Posterior vena cava (tissue), 2 donors: ENCODE results near the gene AP2A2. TPM values are rescaled to one million over a fixed set of nuclear protein-coding genes. Genes with fewer than 3 reads are reported as not detected.
"Not testable (repeated sequence)": the region's sequence is repeated elsewhere in the genome, so short reads cannot be mapped to it uniquely, and the experiment has no call there.

Source experiments
- DNase-seq: peaks from one replicate; pipeline ENCODE4 v3.0.0-alpha.2; 2020; ENCODE audit warnings: low spot score
- intact Hi-C, 2 donors: fragments of 100-400 bp; cut with DNase I; formaldehyde crosslinking; loops; one replicate each; pipeline versions ENCODE4 v1.14.1 to v1.14.2; 2022 to 2023
- total RNA-seq, 2 donors: library from RNA; stranded (reverse); fragmentation: NEBNext Ultra II Directional; extraction: Animal tissue kit (Norgen Biotek cat#: 25700); gene quantifications; one replicate each; pipeline ENCODE4 v1.2.1, GENCODE V29; 2021
- donor health status: DM: yes; HTN: yes; CAD: no.
- donor health status: DM: yes; HTN: yes; CAD: no.

AP2A2 gene
- total RNA-seq, 2 donors from 2014 or later, result 83.5 to 117 TPM

GRCh38 chr11:944711-945470 lies 19.2 kb downstream of the AP2A2 start:
- DNase-seq, result no peak
- intact Hi-C loops, result no loop called here

DNA sequence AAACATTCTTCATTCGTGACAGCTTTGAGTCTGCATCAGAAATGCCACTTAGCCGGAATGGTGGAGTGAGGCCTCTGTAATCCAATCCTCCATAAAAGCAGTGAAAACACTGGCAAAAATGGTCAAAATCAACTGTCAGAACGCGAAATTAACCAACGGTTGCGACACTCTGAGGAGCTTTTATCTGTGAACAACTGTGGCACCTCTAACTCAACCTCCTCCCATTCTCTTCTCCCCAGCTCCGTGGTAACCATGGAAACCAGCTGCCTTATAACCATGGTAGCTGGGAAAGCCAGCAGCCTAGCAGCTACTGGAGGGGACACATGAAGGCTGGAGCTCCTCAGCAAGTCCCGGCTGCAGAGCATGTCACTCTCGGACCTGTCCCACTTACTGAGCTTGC lies 20.3 kb downstream of the AP2A2 start:
- no peak for DNase-seq
- intact Hi-C loops, result no loop called here

DNA sequence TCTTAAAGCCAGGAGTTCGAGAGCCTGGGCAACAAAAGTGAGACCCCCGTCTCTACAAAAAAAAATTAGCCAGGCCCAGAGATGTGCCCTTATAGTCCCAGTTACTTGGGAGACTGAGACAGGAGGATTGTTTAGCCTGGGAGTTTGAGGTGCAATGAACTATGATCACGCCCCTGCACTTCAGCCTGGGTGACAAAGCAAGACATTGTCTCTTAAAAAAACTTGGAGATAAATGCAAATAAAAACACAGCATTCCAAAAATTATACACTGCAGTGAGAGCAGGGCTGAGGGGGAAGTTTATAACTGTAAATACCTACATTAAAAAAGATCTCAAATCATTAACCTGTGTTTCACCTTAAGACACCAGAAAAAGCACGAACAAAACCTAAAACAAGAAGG lies 22.1 kb downstream of the AP2A2 start:
- no peak for DNase-seq
- intact Hi-C loops, result no loop called here

DNA sequence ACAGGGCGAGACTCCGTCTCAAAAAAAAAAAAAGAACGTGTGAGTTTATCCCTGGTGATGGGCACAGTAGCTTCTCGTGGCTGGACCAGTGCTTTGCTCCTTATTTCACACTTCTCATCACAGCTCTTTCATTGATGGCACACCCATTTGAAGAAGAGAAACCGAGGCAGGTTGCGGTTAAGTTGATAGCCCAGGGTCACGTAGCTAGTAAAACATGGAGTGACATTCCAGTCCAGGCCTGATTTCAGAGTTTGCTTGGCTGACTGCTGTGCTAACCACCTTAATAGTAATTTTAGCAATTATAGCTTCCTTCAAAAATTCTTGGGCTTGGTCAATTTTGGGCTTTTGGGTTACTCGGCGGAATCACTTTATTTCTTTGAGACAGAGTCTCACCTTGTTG lies 25.8 kb downstream of the AP2A2 start:
- intact Hi-C loops, result no loop called here
- DNase-seq, result no peak

- intact Hi-C loops, result no loop called here
- no peak for DNase-seq
Measured at GRCh38 chr11:952406-953385, 27.0 kb downstream of the AP2A2 start.

- DNase-seq, result no peak
- intact Hi-C loops, result no loop called here
Measured at GRCh38 chr11:953512-953911, 27.8 kb downstream of the AP2A2 start.

- intact Hi-C loops, result no loop called here
- no peak for DNase-seq
Measured at GRCh38 chr11:954392-955153, 28.9 kb downstream of the AP2A2 start.

- no peak for DNase-seq
- intact Hi-C loops, result no loop called here
Measured at GRCh38 chr11:955154-956063, 29.7 kb downstream of the AP2A2 start.

GRCh38 chr11:957212-957920 lies 31.7 kb downstream of the AP2A2 start:
- intact Hi-C loops, result no loop called here
- no peak for DNase-seq

- intact Hi-C loops, result no loop called here
- no peak for DNase-seq
Measured at GRCh38 chr11:958101-958500, 32.4 kb downstream of the AP2A2 start.

DNA sequence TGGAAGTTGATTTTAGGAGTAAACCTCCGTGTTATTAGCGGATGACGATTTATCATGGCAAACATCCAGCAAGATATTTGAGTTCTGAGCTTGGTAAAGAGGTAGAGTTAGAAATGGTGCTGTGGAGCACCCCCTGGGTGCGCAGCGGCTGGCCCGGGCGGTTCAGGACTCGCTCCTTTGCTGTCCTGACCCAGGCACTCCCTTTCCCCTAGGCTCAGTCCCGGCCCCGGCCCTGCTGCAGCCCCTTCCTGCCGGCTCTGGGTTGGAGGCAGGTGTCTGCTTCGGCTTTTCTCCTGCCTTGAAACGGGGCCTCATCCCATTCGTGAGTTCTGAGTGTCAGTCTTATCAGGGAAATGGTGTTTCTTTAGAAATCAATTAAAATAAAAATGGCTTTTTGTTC lies 33.4 kb downstream of the AP2A2 start:
- intact Hi-C loops, result no loop called here
- DNase-seq, result no peak

DNA sequence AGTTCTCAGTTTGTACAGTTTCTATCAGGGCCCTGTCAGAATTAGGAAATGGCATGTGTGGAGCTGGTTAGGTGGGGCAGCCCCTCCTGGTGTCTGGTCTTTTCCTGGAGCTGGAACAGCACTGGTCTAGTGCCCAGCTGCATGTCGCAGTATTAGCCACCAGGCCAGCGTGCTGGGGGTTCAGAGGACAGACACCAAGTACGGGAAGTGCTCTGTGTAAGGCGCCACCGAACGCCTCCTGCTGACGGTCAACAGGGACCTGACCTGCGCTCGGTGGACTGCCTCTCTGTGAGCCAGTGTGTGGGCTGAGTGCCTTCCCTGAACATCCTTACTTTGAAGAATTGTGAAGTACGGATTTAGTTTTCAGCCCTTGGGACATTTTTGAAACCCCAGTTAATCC lies 33.9 kb downstream of the AP2A2 start:
- intact Hi-C loops, result no loop called here

GRCh38 chr11:961310-961920 lies 35.7 kb downstream of the AP2A2 start:
- DNase-seq, result not testable (repeated sequence)

More for the DNA sequence above, 33.9 kb downstream of the AP2A2 start:
- no peak for DNase-seq

GRCh38 chr11:961921-962320 lies 36.3 kb downstream of the AP2A2 start:
- no peak for DNase-seq
- intact Hi-C loops, result no loop called here

More at GRCh38 chr11:961310-961920, 35.7 kb downstream of the AP2A2 start:
- intact Hi-C loops, result not testable (repeated sequence)

- intact Hi-C loops, result no loop called here
Measured at GRCh38 chr11:962688-963087, 37.0 kb downstream of the AP2A2 start.

GRCh38 chr11:963852-964251 lies 38.2 kb downstream of the AP2A2 start:
- no peak for DNase-seq
- intact Hi-C loops, result no loop called here

More at GRCh38 chr11:962688-963087, 37.0 kb downstream of the AP2A2 start:
- DNase-seq, result no peak

DNA sequence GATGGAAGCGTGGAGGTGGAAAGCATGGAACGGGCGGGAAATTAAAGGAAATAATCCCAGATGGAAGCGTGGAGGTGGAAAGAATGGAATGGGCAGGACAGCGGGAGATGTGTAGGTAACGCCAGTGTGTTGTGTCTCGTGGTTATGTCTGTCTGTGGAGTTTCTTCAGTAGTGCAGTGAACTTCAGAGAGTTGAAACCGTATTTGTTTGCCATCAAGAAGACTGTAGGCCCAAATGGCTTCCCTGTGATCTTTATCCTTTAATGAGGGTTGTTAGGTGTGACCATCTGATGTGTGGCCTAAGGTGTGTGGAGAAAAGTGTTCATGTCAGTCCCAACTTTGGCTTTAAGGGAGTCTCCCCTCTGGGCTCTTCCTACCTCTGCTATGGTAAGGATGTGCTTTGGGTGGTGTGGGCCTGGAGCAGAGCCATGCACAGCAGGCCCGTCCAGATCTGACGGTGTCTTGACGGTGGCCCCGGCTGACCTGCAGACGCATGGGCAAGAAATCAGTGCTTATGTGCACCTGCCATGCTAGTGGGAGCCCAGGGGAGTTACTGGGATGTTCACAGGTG lies 39.6 kb downstream of the AP2A2 start:
- DNase-seq, result no peak
- intact Hi-C loops, result no loop called here
